BJ (cell line): ENCODE data around the gene PPFIA3. TPM values are rescaled to one million over a fixed set of nuclear protein-coding genes. Genes with fewer than 3 reads are reported as not detected.

Experiments used
- CTCF ChIA-PET: fragments of 350-600 bp; formaldehyde crosslinking; extraction: SDS; loops from one replicate; lab custom pipeline; 2021; ENCODE audit warnings: antibody characterized with exemption, inconsistent platforms; lab: Yijun Ruan, JAX
- POLR2A ChIA-PET: fragments of 300-600 bp; sonication (Branson Sonifier 250); formaldehyde crosslinking; extraction: SDS; loops from one replicate; lab custom pipeline; 2021; ENCODE audit warnings: antibody characterized with exemption; lab: Charles Lee
- DNase-seq: peaks from one replicate; pipeline ENCODE4 v3.0.0-alpha.2; 2011; ENCODE audit warnings: low read depth
- H3K27me3 ChIP-seq: 2 replicates; pipeline ENCODE4 v1.6.0; 2011; ENCODE audit warnings: low read length; ENCODE audit not compliant: control insufficient read depth, insufficient read depth
- H3K36me3 ChIP-seq: 2 replicates; pipeline ENCODE4 v1.5.1; 2011; ENCODE audit warnings: low read length; ENCODE audit not compliant: control insufficient read depth, insufficient read depth
- H3K4me3 ChIP-seq: 2 replicates; pipeline ENCODE4 v1.5.1; 2011; ENCODE audit warnings: low read depth, mild to moderate bottlenecking, control low read depth, low read length
- polyA plus RNA-seq: library from polyadenylated mRNA; depleted of rRNA; stranded (reverse); fragments of >200 nt; gene quantifications from 2 replicates; pipeline ENCODE4 v1.2.3, GENCODE V29; 2011
- TF ChIP-seq, protein P1 (sequence below): IDR thresholded peaks from 2 replicates; pipeline ENCODE4 v1.5.1; 2011; ENCODE audit warnings: low read depth, mild to moderate bottlenecking, control low read depth, inconsistent platforms, low read length, moderate library complexity; ENCODE audit not compliant: insufficient read depth

Gene PPFIA3
- polyA plus RNA-seq, 1 experiment, result 1.4 TPM

DNA sequence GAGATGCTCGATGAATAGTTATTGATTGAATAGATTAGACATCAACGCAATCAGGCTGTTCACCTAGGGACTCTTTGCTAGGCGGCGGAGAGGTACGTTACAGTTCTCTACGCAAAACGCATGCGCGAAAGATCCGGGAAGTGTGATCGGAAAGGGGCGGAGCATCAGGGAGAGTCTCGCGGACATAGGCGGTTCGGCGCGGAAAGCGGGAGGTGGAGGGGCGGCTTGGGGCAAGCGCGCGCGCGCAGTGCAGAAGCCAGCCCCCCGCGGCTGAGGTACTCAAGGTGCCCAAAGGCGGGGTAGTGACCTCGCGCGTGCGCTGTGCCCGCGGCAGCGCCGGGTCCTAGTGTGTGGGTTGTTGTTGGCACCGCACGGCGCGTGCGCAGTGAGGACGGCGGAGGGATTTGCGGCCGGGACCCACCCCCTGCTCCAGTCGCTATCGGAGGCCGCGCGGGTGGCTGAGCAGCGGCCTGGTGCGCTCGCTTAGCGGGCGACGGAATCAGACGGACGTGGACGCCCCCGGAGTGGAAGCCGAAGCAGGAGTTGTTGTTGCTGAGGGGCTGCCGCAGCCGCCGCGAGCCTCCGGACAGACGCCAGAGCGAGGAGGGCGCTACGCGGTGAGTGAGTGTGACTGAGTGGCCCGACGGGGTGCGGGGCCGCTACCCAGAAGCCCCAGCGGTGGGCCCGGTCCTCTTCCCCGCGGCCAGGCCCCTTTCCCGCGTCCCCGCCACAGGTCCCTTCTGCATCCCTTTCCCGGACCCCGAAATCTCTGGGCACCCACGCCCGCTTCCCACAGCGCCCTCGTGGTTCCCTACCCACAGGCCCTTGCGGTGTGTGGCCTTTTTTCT lies 34.1 kb upstream of the PPFIA3 start, which contains the start of gene SNRNP70:
Gene SNRNP70, plus strand, starts transcription at position 432 of the 848 bp plus-strand sequence. CDS start 964 bp downstream, outside the sequence.
- H3K36me3 ChIP-seq, result peaks cover 8% of the 10 kb centered on the region
- ChIA-PET CTCF (interaction anchor here (2.6 kb wide), 1 partner anchor 13 kb away, joined by 15 read pairs; no protein-coding TSS in a partner anchor), POLR2A (interaction anchor here (0.7 kb wide), 1 partner anchor 240 kb away, joined by 5 read pairs; the partner anchor contains the start of gene SLC6A16)
- H3K4me3 ChIP-seq, result peak within 1 kb of the TSS; percentile 85
- TF ChIP-seq, protein P1, sequence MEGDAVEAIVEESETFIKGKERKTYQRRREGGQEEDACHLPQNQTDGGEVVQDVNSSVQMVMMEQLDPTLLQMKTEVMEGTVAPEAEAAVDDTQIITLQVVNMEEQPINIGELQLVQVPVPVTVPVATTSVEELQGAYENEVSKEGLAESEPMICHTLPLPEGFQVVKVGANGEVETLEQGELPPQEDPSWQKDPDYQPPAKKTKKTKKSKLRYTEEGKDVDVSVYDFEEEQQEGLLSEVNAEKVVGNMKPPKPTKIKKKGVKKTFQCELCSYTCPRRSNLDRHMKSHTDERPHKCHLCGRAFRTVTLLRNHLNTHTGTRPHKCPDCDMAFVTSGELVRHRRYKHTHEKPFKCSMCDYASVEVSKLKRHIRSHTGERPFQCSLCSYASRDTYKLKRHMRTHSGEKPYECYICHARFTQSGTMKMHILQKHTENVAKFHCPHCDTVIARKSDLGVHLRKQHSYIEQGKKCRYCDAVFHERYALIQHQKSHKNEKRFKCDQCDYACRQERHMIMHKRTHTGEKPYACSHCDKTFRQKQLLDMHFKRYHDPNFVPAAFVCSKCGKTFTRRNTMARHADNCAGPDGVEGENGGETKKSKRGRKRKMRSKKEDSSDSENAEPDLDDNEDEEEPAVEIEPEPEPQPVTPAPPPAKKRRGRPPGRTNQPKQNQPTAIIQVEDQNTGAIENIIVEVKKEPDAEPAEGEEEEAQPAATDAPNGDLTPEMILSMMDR, result no peak
- no peaks in the 10 kb centered on the region for H3K27me3 ChIP-seq
- DNase-seq, result peak; percentile 90

- Histone ChIP-seq H3K36me3 (peaks cover 15% of the 10 kb centered on the region), H3K4me3 (peak overlapping the region; percentile 85), H3K27me3 (no peaks in the 10 kb centered on the region)
- CTCF ChIA-PET, result interaction anchor here (2.6 kb wide), 1 partner anchor 12 kb away, joined by 15 read pairs; no protein-coding TSS in a partner anchor
- no peak for DNase-seq
- TF ChIP-seq, protein P1, result no peak
- POLR2A ChIA-PET, result interaction anchor here (0.7 kb wide), 1 partner anchor 239 kb away, joined by 5 read pairs; the partner anchor contains the start of gene SLC6A16
Measured at GRCh38 chr19:49085868-49086232, 33.5 kb upstream of the PPFIA3 start.

DNA sequence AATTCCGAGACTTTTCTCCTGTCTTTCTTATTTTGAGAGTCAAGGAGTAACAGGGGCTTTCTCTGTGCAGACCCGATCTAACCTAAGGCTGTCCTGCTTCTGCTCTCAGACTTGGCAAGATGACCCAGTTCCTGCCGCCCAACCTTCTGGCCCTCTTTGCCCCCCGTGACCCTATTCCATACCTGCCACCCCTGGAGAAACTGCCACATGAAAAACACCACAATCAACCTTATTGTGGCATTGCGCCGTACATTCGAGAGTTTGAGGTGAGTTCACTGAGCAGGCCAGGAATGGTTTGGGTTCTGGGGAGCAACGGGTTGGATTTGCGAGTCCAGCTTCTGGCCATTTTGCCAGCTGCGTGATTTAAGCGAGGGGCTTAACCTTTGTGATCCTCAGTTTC lies 33.0 kb upstream of the PPFIA3 start:
- no peaks in the 10 kb centered on the region for H3K27me3 ChIP-seq
- CTCF ChIA-PET, result interaction anchor here (2.6 to 3.1 kb wide), 2 partner anchors 11 to 21 kb away, joined by 11 to 15 read pairs; no protein-coding TSS in a partner anchor
- DNase-seq, result no peak
- TF ChIP-seq, protein P1, result no peak
- H3K4me3 ChIP-seq, result peak overlapping the region; percentile 85
- POLR2A ChIA-PET, result interaction anchor here (0.7 kb wide), 1 partner anchor 239 kb away, joined by 5 read pairs; the partner anchor contains the start of gene SLC6A16
- H3K36me3 ChIP-seq, result peaks cover 17% of the 10 kb centered on the region

DNA sequence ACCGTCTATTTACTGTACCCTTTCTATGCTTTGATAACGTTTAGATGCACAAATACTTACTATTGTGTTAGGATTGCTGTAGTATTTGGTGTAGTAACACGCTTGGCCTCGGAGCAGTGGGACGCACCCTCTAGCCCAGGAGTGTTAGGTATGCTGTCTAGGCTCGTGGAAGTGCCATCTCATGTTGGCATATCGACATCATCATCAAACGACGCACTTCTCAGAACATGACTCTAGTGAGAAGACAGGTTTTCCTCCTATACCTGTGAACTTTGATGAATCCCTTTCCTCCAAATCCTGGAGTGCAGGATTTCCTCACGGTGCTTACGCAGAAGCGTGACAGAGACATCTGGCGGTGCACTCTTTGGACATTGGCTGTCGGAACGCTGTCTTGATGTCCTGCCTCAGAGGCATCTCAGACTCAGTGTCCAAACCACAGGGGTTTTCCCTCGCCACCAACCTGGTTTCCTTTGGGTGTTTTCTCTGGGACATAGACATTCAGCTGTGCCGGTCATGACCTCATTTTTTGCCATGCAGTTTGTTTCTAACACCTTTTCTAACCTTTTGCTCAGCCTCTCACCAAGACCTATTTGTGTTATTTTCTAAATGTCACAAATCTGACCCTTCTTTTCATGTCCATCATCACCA lies 27.8 kb upstream of the PPFIA3 start:
- ChIA-PET POLR2A (no interaction called here), CTCF (no interaction called here)
- Histone ChIP-seq H3K36me3 (peaks cover 38% of the 10 kb centered on the region), H3K4me3 (no peak overlapping the region), H3K27me3 (no peaks in the 10 kb centered on the region)
- DNase-seq, result no peak
- TF ChIP-seq, protein P1, result no peak
